Smooth muscle cell (in vitro differentiated cells): ENCODE data around the gene AMTN. TPM values are rescaled to one million over a fixed set of nuclear protein-coding genes. Genes with fewer than 3 reads are reported as not detected.

Source experiments
- DNase-seq: peaks from one replicate; lab custom pipeline; 2025; ENCODE audit not compliant: unreplicated experiment; lab: John Stamatoyannopoulos, UW
- H2AFZ ChIP-seq: fragments of 200-600 bp; sonication (generic); 2 replicates; pipeline ENCODE4 v1.6.0; 2016; ENCODE audit warnings: antibody characterized with exemption, low read depth, mild to moderate bottlenecking
- H3F3A ChIP-seq: fragments of 200-600 bp; sonication (generic); 2 replicates; pipeline ENCODE4 v1.6.0; 2017; ENCODE audit warnings: antibody characterized with exemption, low read depth
- H3K27ac ChIP-seq: fragments of 200-600 bp; sonication (generic); 2 replicates; pipeline ENCODE4 v1.5.1; 2016; ENCODE audit warnings: low read depth, mild to moderate bottlenecking
- H3K27me3 ChIP-seq: fragments of 200-600 bp; sonication (generic); 2 replicates; pipeline ENCODE4 v1.6.1; 2016; ENCODE audit warnings: low read depth, mild to moderate bottlenecking
- H3K36me3 ChIP-seq: fragments of 200-600 bp; sonication (generic); 2 replicates; pipeline ENCODE4 v1.5.1; 2016; ENCODE audit warnings: low read depth
- H3K4me1 ChIP-seq: fragments of 200-600 bp; sonication (generic); 2 replicates; pipeline ENCODE4 v1.5.1; 2016; ENCODE audit warnings: low read depth
- H3K4me2 ChIP-seq: fragments of 200-600 bp; sonication (generic); 2 replicates; pipeline ENCODE4 v1.6.0; 2016; ENCODE audit warnings: mild to moderate bottlenecking
- H3K4me3 ChIP-seq: fragments of 200-600 bp; sonication (generic); 2 replicates; pipeline ENCODE4 v1.5.1; 2016; ENCODE audit warnings: mild to moderate bottlenecking
- H3K79me2 ChIP-seq: fragments of 200-600 bp; sonication (generic); 2 replicates; pipeline ENCODE4 v1.6.0; 2016; ENCODE audit warnings: low read depth, mild to moderate bottlenecking
- H3K9ac ChIP-seq: fragments of 200-600 bp; sonication (generic); 2 replicates; pipeline ENCODE4 v1.6.0; 2016; ENCODE audit warnings: low read depth
- H3K9me3 ChIP-seq: fragments of 200-600 bp; sonication (generic); replicated peaks from 2 replicates; pipeline ENCODE4 v1.5.1; 2016; ENCODE audit warnings: low read depth
- H4K20me1 ChIP-seq: fragments of 200-600 bp; sonication (generic); 2 replicates; pipeline ENCODE4 v1.6.0; 2016; ENCODE audit warnings: low read depth
- WGBS: methylation state at CpG from one replicate; pipeline ENCODE4 v1.1.7; 2016; ENCODE audit warnings: low lambda C conversion rate; 5-methylcytosine and 5-hydroxymethylcytosine counted together
- polyA plus RNA-seq: library from polyadenylated mRNA; unstranded; fragments of >200 nt; fragmentation: Nextera tagmentation; extraction: Ambion mirVana; gene quantifications from 2 replicates; pipeline ENCODE4 v1.2.1, GENCODE V29; 2016
- total RNA-seq: library from RNA; depleted of rRNA; stranded (reverse); fragments of >200 nt; gene quantifications from 2 replicates; pipeline ENCODE4 v1.2.3, GENCODE V29; 2014
- TF ChIP-seq, protein P1 (sequence below): fragments of 200-600 bp; sonication (generic); IDR thresholded peaks from 2 replicates; pipeline ENCODE4 v1.5.1; 2017; ENCODE audit warnings: borderline replicate concordance, mild to moderate bottlenecking, antibody characterized with exemption; ENCODE audit not compliant: insufficient read depth, poor library complexity, severe bottlenecking

Gene AMTN
- total and polyA plus RNA-seq, 2 experiments from 2014 or later: 0.61 TPM; not detected in 1

DNA sequence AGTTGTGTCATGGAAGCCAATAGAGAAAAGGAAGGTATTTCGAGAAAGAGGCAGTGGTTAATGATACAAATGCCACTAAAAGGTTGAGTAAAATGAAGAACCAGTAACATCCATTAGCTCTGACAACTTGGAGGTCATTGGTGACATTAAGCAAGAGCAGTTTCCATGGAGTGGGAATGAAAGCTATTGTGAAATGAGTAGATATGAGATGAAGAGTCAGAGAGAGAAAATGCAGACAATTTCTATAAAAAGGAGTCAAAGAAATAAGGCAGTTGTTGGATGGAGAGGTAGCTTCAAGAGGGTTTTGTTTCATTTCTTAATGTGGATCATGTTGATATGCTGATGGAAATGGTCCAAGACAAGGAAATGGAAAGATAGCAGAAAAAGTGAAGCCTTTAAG is 9.6 kb upstream of the AMTN start:
- Histone ChIP-seq H3F3A (no peaks in the 10 kb centered on the region), H4K20me1 (no peaks in the 10 kb centered on the region), H3K4me3 (no peak overlapping the region), H3K79me2 (no peaks in the 10 kb centered on the region), H3K4me2 (no peak overlapping the region), H3K9ac (no peak overlapping the region), H2AFZ (no peak overlapping the region), H3K4me1 (no peaks in the 10 kb centered on the region), H3K27ac (no peak overlapping the region), H3K27me3 (peaks cover 4% of the 10 kb centered on the region), H3K36me3 (no peaks in the 10 kb centered on the region), H3K9me3 (no peaks in the 10 kb centered on the region)
- no peak for DNase-seq
- TF ChIP-seq, protein P1, sequence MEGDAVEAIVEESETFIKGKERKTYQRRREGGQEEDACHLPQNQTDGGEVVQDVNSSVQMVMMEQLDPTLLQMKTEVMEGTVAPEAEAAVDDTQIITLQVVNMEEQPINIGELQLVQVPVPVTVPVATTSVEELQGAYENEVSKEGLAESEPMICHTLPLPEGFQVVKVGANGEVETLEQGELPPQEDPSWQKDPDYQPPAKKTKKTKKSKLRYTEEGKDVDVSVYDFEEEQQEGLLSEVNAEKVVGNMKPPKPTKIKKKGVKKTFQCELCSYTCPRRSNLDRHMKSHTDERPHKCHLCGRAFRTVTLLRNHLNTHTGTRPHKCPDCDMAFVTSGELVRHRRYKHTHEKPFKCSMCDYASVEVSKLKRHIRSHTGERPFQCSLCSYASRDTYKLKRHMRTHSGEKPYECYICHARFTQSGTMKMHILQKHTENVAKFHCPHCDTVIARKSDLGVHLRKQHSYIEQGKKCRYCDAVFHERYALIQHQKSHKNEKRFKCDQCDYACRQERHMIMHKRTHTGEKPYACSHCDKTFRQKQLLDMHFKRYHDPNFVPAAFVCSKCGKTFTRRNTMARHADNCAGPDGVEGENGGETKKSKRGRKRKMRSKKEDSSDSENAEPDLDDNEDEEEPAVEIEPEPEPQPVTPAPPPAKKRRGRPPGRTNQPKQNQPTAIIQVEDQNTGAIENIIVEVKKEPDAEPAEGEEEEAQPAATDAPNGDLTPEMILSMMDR: no peak
- WGBS: 36% methylated on average over 1 of the region's 1 CpG

DNA sequence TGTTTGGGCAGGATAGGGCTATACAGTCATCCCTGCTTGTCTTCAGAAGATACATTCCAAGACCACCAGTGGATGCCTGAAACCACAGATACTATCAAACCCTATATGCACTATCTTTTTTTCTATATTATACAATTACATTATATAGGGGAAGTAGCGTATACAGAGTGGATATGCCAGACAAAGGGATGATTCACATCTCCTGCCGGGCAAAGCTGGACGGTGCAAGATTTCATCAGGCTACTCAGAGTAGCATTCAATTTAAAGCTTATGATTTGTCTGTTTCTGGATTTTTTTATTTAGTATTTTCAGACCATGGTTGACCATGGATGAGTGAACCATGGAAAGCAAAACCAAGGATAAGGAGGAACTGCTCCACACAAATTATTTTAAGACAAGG is 7.0 kb upstream of the AMTN start:
- no peak overlapping the region for H3K4me2 ChIP-seq
- no peak overlapping the region for H3K27ac ChIP-seq
- no peaks in the 10 kb centered on the region for H3K9me3 ChIP-seq
- no peaks in the 10 kb centered on the region for H3K4me1 ChIP-seq
- H3K27me3 ChIP-seq: peaks cover under 1% of the 10 kb centered on the region
- TF ChIP-seq, protein P1: no peak
- H3K79me2 ChIP-seq: no peaks in the 10 kb centered on the region
- DNase-seq: no peak
- H2AFZ ChIP-seq: no peak overlapping the region
- H3K9ac ChIP-seq: no peak overlapping the region
- 54% methylated on average over 3 of the region's 3 CpGs for WGBS
- H3F3A ChIP-seq: no peaks in the 10 kb centered on the region
- H3K4me3 ChIP-seq: no peak overlapping the region
- H4K20me1 ChIP-seq: no peaks in the 10 kb centered on the region
- no peaks in the 10 kb centered on the region for H3K36me3 ChIP-seq

DNA sequence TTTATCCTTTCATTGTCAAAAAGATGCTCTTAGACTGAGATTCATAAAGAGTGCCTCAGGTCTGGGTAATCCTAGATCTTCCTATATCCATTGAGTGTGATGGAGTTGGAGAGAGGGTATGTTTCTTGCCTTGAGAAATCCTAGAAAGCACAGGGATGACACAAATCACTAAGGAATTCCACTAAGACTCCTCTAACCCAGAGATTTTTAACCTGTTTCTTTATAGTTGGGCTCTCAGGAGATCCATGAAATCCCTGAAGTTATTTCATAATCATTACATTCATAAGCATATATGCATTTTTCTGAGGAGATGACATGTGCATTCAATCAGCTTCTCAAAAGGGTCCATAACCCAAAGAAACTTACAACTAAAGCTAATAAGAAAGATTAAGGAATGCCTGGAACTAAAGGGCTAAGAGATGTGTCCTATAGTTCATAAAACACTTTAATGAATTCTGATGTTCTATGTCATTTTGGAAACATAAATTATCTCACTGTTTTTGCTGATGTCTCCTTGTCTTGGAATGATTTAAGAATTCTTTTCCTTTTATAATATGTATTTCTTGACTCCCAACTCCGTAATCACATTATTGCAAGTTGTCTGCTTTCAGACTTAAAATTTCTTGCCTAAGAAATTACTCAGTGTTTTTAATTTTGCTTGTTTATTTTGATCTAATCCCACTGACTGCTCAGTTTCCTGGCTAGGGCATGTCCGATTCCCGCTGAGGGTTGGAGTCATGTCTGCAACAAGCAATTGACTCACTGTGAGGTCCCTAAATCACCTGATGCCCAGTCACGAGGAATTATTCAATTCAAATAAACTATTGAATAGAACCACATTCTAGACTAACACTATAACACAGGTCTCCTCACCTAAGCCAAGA is 2.8 kb upstream of the AMTN start:
- DNase-seq: no peak
- peak overlapping the region; percentile 13 for H3K4me2 ChIP-seq
- no peaks in the 10 kb centered on the region for H3K4me1 ChIP-seq
- no peaks in the 10 kb centered on the region for H3K9me3 ChIP-seq
- H3K79me2 ChIP-seq: no peaks in the 10 kb centered on the region
- H4K20me1 ChIP-seq: no peaks in the 10 kb centered on the region
- H2AFZ ChIP-seq: no peak overlapping the region
- no peaks in the 10 kb centered on the region for H3K36me3 ChIP-seq
- TF ChIP-seq, protein P1: no peak
- no peak overlapping the region for H3K9ac ChIP-seq
- H3K4me3 ChIP-seq: no peak overlapping the region
- H3K27me3 ChIP-seq: no peaks in the 10 kb centered on the region
- 37% methylated on average over 4 of the region's 4 CpGs for WGBS
- no peaks in the 10 kb centered on the region for H3F3A ChIP-seq
- H3K27ac ChIP-seq: peak overlapping the region; percentile 50

DNA sequence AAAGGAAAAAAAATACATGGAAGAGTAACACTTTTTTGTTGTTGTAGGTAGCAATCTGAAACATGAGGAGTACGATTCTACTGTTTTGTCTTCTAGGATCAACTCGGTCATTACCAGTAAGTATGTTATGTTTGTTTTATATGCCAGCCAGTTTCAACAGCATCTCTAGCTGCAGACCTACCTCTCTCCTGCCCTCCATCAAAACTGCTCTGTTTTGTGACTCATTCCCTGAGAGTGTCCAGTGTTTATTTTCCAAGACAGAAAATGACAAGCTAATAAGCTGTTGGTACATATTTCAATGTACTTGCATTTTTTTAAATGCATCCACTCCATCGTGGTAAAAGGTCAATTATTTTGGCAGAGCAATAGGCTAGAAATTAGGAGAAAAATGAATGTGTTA is 347 bp downstream of the AMTN start:
- Histone ChIP-seq H3K9me3 (no peaks in the 10 kb centered on the region), H3K36me3 (no peaks in the 10 kb centered on the region), H3K9ac (no peak overlapping the region), H3K4me1 (no peaks in the 10 kb centered on the region), H3K27ac (no peak overlapping the region), H4K20me1 (no peaks in the 10 kb centered on the region), H3K4me2 (no peak overlapping the region), H3F3A (no peaks in the 10 kb centered on the region), H2AFZ (no peak overlapping the region), H3K79me2 (no peaks in the 10 kb centered on the region), H3K27me3 (peaks cover 10% of the 10 kb centered on the region), H3K4me3 (no peak overlapping the region)
- TF ChIP-seq, protein P1: no peak
- 40% methylated on average over 3 of the region's 3 CpGs for WGBS
- DNase-seq: no peak
